ENCODE results near the gene TSPYL1. TPM values are rescaled to one million over a fixed set of nuclear protein-coding genes. Genes with fewer than 3 reads are reported as not detected.

TSPYL1 gene
- total and polyA plus RNA-seq, 9 donors, result 39.2 to 155 (median 99.0) TPM

GRCh38 chr6:116246089-116246488 lies 33.6 kb downstream of the TSPYL1 start:
- Histone ChIP-seq H3K27me3 (no peaks in the 10 kb centered on the region), H3K4me1 (ENCODE audit: insufficient read depth) (peaks cover 3% of the 10 kb centered on the region), H3K36me3 (no peaks in the 10 kb centered on the region), H3K4me3 (no peak overlapping the region), H3K27ac (no peak overlapping the region), H3K9me3 (no peaks in the 10 kb centered on the region)
- TF ChIP-seq CTCF (IDR thresholded peaks at IDR 0.05), result no peak
- TF ChIP-seq POLR2A (IDR thresholded peaks at IDR 0.05), result no peak
- no peak for TF ChIP-seq EP300 (IDR thresholded peaks at IDR 0.05)
- WGBS, 3 donors, result 58 to 80% (median 65%) methylated on average over 4 of the region's 4 CpGs
- intact Hi-C loops (cut with DNase I), result no loop called here
- no peak for DNase-seq

GRCh38 chr6:116244284-116244683 lies 35.4 kb downstream of the TSPYL1 start:
- no peaks in the 10 kb centered on the region for H3K36me3 ChIP-seq
- H3K9me3 ChIP-seq, result no peaks in the 10 kb centered on the region
- H3K27me3 ChIP-seq, result no peaks in the 10 kb centered on the region
- no peak for DNase-seq
- no peak overlapping the region for H3K27ac ChIP-seq
- 81 to 95% (median 89%) methylated on average over 4 of the region's 4 CpGs for WGBS, 3 donors
- no peak for TF ChIP-seq POLR2A (IDR thresholded peaks at IDR 0.05)
- intact Hi-C loops (cut with DNase I), result no loop called here
- no peaks in the 10 kb centered on the region for H3K4me1 ChIP-seq (ENCODE audit: insufficient read depth)
- no peak overlapping the region for H3K4me3 ChIP-seq

GRCh38 chr6:116239856-116240255 lies 39.9 kb downstream of the TSPYL1 start:
- no peaks in the 10 kb centered on the region for H3K9me3 ChIP-seq
- TF ChIP-seq POLR2A (IDR thresholded peaks at IDR 0.05), result no peak
- no peak for TF ChIP-seq EP300 (IDR thresholded peaks at IDR 0.05)
- TF ChIP-seq CTCF (IDR thresholded peaks at IDR 0.05), result no peak
- no peaks in the 10 kb centered on the region for H3K36me3 ChIP-seq
- no peak overlapping the region for H3K4me3 ChIP-seq
- WGBS, 3 donors, result 98 to 100% (median 98%) methylated on average over 1 of the region's 1 CpG
- intact Hi-C loops (cut with DNase I), result no loop called here
- no peak overlapping the region for H3K27ac ChIP-seq
- H3K27me3 ChIP-seq, result no peaks in the 10 kb centered on the region
- no peaks in the 10 kb centered on the region for H3K4me1 ChIP-seq (ENCODE audit: insufficient read depth)
- no peak for DNase-seq

GRCh38 chr6:116239256-116239655 lies 40.5 kb downstream of the TSPYL1 start:
- Histone ChIP-seq H3K4me1 (ENCODE audit: insufficient read depth) (no peaks in the 10 kb centered on the region), H3K36me3 (no peaks in the 10 kb centered on the region), H3K9me3 (no peaks in the 10 kb centered on the region), H3K4me3 (no peak overlapping the region), H3K27ac (no peak overlapping the region), H3K27me3 (no peaks in the 10 kb centered on the region)
- WGBS, 3 donors, result 94 to 98% (median 94%) methylated on average over 2 of the region's 2 CpGs
- TF ChIP-seq POLR2A (IDR thresholded peaks at IDR 0.05), result no peak
- no peak for TF ChIP-seq EP300 (IDR thresholded peaks at IDR 0.05)
- TF ChIP-seq CTCF (IDR thresholded peaks at IDR 0.05), result no peak
- DNase-seq, result no peak
- intact Hi-C loops (cut with DNase I), result no loop called here

GRCh38 chr6:116238083-116238482 lies 41.6 kb downstream of the TSPYL1 start:
- Histone ChIP-seq H3K4me3 (no peak overlapping the region), H3K9me3 (no peaks in the 10 kb centered on the region), H3K36me3 (no peaks in the 10 kb centered on the region), H3K27me3 (no peaks in the 10 kb centered on the region), H3K4me1 (ENCODE audit: insufficient read depth) (no peaks in the 10 kb centered on the region), H3K27ac (no peak overlapping the region)
- intact Hi-C loops (cut with DNase I), result no loop called here
- no peak for DNase-seq
- TF ChIP-seq EP300 (IDR thresholded peaks at IDR 0.05) (no peak), CTCF (IDR thresholded peaks at IDR 0.05) (no peak), POLR2A (IDR thresholded peaks at IDR 0.05) (no peak)
- WGBS, 3 donors, result 76 to 83% (median 77%) methylated on average over 2 of the region's 2 CpGs

All from ovary (tissue), 9 donors.